ENCODE results near the gene ABLIM3.

The ABLIM3 gene

DNA sequence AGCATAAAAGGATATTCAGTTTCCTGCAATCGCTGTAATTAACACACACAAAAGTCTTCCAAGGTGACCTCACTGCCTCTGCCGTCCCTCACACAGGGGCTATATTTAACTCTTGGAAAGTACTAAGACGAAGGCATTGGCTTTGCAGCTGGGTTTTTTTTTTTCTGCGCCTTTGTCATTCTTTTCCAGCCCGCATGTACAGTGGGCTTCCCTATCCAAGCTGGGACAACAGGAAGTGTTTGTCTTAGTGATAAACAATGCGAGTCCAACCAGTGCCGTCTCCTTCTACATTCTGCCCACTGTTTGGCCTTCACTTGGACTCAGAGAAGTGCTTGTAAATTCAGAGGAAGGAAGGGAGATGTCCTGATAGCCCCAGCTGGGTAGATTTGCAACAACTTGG lies 148.0 kb downstream of the ABLIM3 start:
- ChIA-PET POLR2A (no interaction called here), CTCF (no interaction called here)
- TF ChIP-seq SP1 (IDR thresholded peaks at IDR 0.05) (no peak), NFRKB (IDR thresholded peaks at IDR 0.05) (no peak), FOXK2 (IDR thresholded peaks at IDR 0.05) (no peak), CTBP1 (IDR thresholded peaks at IDR 0.05; ENCODE audit: borderline replicate concordance) (no peak), BHLHE40 (IDR thresholded peaks at IDR 0.05; ENCODE audit: borderline replicate concordance) (no peak), LEF1 (IDR thresholded peaks at IDR 0.05; ENCODE audit: borderline replicate concordance) (no peak), SUZ12 (IDR thresholded peaks at IDR 0.05) (no peak), FOXM1 (IDR thresholded peaks at IDR 0.05; ENCODE audit: borderline replicate concordance) (no peak), HDGF (IDR thresholded peaks at IDR 0.05; ENCODE audit: borderline replicate concordance) (no peak), ARNT (IDR thresholded peaks at IDR 0.05) (no peak), ZNF384 (IDR thresholded peaks at IDR 0.05) (no peak), ELF4 (IDR thresholded peaks at IDR 0.05) (no peak)
- TF ChIP-seq, protein P1, sequence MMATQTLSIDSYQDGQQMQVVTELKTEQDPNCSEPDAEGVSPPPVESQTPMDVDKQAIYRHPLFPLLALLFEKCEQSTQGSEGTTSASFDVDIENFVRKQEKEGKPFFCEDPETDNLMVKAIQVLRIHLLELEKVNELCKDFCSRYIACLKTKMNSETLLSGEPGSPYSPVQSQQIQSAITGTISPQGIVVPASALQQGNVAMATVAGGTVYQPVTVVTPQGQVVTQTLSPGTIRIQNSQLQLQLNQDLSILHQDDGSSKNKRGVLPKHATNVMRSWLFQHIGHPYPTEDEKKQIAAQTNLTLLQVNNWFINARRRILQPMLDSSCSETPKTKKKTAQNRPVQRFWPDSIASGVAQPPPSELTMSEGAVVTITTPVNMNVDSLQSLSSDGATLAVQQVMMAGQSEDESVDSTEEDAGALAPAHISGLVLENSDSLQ (IDR thresholded peaks at IDR 0.05): no peak
- no peak for DNase-seq (ENCODE audit: extremely low spot score)

DNA sequence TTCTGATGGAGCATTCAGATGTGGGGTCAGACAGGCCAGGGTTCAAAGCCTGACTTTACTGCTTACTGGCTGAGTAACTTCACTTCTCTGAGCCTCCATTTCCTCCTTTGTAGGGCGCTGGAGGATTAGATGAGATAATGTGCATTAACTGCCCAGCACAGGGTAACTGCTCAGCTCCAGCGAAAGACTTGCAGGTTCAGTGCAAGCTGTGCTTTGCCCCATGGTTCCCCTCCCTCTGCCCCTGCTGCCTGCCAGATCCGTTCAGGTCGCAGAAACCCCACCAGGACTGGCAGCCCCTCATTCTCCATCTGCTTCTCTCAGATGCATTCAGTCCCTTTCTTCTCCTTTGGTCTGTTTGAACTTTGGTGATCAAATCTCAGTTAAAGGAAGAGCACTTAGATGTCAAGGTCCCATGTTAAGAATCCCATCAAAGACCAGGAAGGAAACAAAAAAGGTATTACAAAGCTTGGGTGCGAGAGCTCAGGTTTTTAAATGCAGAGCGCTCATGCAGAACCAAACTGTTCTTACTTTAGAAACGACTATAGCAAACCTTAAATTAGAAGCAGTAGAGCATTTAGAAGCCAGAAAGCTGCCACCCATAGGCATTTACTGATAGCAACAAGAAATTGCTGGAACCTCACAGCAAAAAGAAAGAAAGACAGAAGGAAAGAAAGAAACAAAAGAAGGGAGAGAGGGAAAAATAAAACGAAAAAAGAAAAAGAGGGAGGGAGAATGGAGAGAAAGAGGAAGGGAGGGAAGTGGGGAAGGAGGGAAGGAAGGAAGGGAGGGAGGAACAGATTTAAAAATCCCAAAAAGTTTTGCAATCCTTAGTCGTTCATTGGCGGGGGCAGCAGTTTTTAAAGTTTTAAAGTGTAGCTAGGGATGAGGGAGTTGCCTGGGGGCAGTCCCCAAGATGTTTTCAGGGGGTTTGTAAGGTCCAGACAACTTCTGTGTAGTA lies 153.9 kb downstream of the ABLIM3 start:
- DNase-seq (ENCODE audit: extremely low spot score): no peak
- ChIA-PET POLR2A (no interaction called here), CTCF (interaction anchor here (0.6 to 1.0 kb wide), 2 partner anchors 106 to 223 kb away, joined by 3 read pairs; no protein-coding TSS in a partner anchor)
- TF ChIP-seq L3MBTL2 (conservative IDR thresholded peaks at IDR 0.05): no peak
- TF ChIP-seq BHLHE40 (IDR thresholded peaks at IDR 0.05; ENCODE audit: borderline replicate concordance): no peak
- no peak for TF ChIP-seq SP1 (IDR thresholded peaks at IDR 0.05)
- TF ChIP-seq FOXM1 (IDR thresholded peaks at IDR 0.05; ENCODE audit: borderline replicate concordance): no peak
- TF ChIP-seq ZNF384 (IDR thresholded peaks at IDR 0.05): no peak
- TF ChIP-seq ELF4 (IDR thresholded peaks at IDR 0.05): no peak
- TF ChIP-seq NFRKB (IDR thresholded peaks at IDR 0.05): no peak
- TF ChIP-seq ARNT (IDR thresholded peaks at IDR 0.05): no peak
- no peak for TF ChIP-seq FOXA1 (IDR thresholded peaks at IDR 0.05)
- TF ChIP-seq, protein P1 (IDR thresholded peaks at IDR 0.05): no peak
- no peak for TF ChIP-seq TARDBP (IDR thresholded peaks at IDR 0.05)
- no peak for TF ChIP-seq LEF1 (IDR thresholded peaks at IDR 0.05; ENCODE audit: borderline replicate concordance)
- TF ChIP-seq CTBP1 (IDR thresholded peaks at IDR 0.05; ENCODE audit: borderline replicate concordance): no peak
- TF ChIP-seq SUZ12 (IDR thresholded peaks at IDR 0.05): no peak
- no peak for TF ChIP-seq FOXK2 (IDR thresholded peaks at IDR 0.05)
- no peak for TF ChIP-seq HDGF (IDR thresholded peaks at IDR 0.05; ENCODE audit: borderline replicate concordance)

DNA sequence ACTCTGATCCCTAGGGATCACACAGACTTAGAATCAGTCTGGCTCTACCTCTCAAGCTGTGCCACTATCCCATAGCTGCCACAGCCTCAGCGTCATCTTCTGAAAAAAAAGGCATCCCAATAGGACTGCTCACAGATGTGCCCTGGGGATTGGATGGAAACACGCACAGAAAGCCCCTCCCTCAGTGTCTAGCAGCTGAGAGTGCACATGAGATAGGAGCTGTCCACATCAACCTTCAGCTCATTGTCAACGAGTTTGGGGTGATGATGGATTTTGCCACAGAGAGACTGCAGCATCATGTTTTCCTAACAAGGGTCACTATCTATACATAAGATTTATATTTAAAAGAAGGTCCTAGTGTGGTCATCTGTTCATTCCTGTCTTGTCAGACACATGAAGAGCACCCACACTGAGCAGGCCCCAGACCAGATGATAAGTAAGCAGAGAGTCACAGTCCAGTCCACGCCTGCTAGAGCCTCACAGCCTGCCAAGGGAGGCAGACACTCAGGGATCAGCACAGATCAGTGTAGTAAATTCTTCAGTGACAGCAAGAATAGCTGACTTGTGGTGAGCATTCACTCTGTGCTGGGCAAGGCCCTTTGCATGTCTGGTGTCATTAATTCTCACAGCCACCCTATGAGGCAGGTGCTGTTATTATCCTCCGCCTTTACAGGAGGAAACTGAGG lies 156.2 kb downstream of the ABLIM3 start:
- DNase-seq (ENCODE audit: extremely low spot score): no peak
- CTCF ChIA-PET: no interaction called here
- TF ChIP-seq ELF4 (IDR thresholded peaks at IDR 0.05): no peak
- no peak for TF ChIP-seq SUZ12 (IDR thresholded peaks at IDR 0.05)
- no peak for TF ChIP-seq HDGF (IDR thresholded peaks at IDR 0.05; ENCODE audit: borderline replicate concordance)
- no peak for TF ChIP-seq ARNT (IDR thresholded peaks at IDR 0.05)
- no peak for TF ChIP-seq SP1 (IDR thresholded peaks at IDR 0.05)
- TF ChIP-seq LEF1 (IDR thresholded peaks at IDR 0.05; ENCODE audit: borderline replicate concordance): no peak
- no peak for TF ChIP-seq TARDBP (IDR thresholded peaks at IDR 0.05)
- no peak for TF ChIP-seq FOXA1 (IDR thresholded peaks at IDR 0.05)
- TF ChIP-seq BHLHE40 (IDR thresholded peaks at IDR 0.05; ENCODE audit: borderline replicate concordance): no peak
- no peak for TF ChIP-seq FOXK2 (IDR thresholded peaks at IDR 0.05)
- no peak for TF ChIP-seq FOXM1 (IDR thresholded peaks at IDR 0.05; ENCODE audit: borderline replicate concordance)
- TF ChIP-seq, protein P1 (IDR thresholded peaks at IDR 0.05): no peak
- TF ChIP-seq L3MBTL2 (conservative IDR thresholded peaks at IDR 0.05): no peak
- TF ChIP-seq ZNF384 (IDR thresholded peaks at IDR 0.05): no peak
- no peak for TF ChIP-seq NFRKB (IDR thresholded peaks at IDR 0.05)
- TF ChIP-seq CTBP1 (IDR thresholded peaks at IDR 0.05; ENCODE audit: borderline replicate concordance): no peak
- POLR2A ChIA-PET: no interaction called here

DNA sequence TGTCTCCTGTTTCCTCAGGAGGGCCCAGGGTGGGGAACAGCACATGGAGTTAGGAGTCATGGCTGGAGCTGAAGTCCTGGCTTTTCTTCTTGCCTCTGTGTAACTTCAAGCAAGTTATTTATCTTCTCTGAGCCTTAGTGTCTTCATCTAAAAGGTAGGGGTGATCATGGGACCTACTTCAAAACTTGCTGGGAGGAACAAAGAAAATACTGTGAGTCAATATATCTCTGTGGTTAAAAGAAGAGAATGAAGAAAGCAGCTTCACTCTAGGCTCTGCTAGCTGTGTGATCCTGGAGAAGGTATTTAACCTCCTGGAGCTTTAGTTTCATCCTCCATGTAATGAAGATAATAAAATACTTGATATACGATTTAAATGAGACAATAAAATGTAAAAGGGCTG lies 156.9 kb downstream of the ABLIM3 start:
- TF ChIP-seq FOXA1 (IDR thresholded peaks at IDR 0.05) (no peak), ELF4 (IDR thresholded peaks at IDR 0.05) (no peak), FOXM1 (IDR thresholded peaks at IDR 0.05; ENCODE audit: borderline replicate concordance) (no peak), ZNF384 (IDR thresholded peaks at IDR 0.05) (no peak), TARDBP (IDR thresholded peaks at IDR 0.05) (no peak), FOXK2 (IDR thresholded peaks at IDR 0.05) (no peak), BHLHE40 (IDR thresholded peaks at IDR 0.05; ENCODE audit: borderline replicate concordance) (no peak), ARNT (IDR thresholded peaks at IDR 0.05) (no peak), LEF1 (IDR thresholded peaks at IDR 0.05; ENCODE audit: borderline replicate concordance) (no peak), CTBP1 (IDR thresholded peaks at IDR 0.05; ENCODE audit: borderline replicate concordance) (no peak), HDGF (IDR thresholded peaks at IDR 0.05; ENCODE audit: borderline replicate concordance) (no peak), SP1 (IDR thresholded peaks at IDR 0.05) (no peak), NFRKB (IDR thresholded peaks at IDR 0.05) (no peak), SUZ12 (IDR thresholded peaks at IDR 0.05) (no peak), L3MBTL2 (conservative IDR thresholded peaks at IDR 0.05) (no peak)
- TF ChIP-seq, protein P1 (IDR thresholded peaks at IDR 0.05): no peak
- CTCF ChIA-PET: interaction anchor here (0.7 kb wide), 1 partner anchor 19 kb away, joined by 3 read pairs; no protein-coding TSS in a partner anchor
- POLR2A ChIA-PET: interaction anchor here (0.9 kb wide), 1 partner anchor 47 kb away, joined by 4 read pairs; the partner anchor contains the start of gene GRPEL2
- DNase-seq (ENCODE audit: extremely low spot score): no peak
